Mononuclear cell (primary cell): ENCODE results near the gene SP5. TPM values are rescaled to one million over a fixed set of nuclear protein-coding genes. Genes with fewer than 3 reads are reported as not detected.

Experiments used
- total RNA-seq: library from RNA; depleted of rRNA; stranded (reverse); fragments of >200 nt; gene quantifications from one replicate; pipeline ENCODE4 v1.2.3, GENCODE V29; 2012

Gene SP5
- total RNA-seq, 1 donor: not detected

Other genes starting within 250 kb of the SP5 start
- not detected for gene ERICH2, start 55.0 kb downstream of the SP5 start, total RNA-seq
- not detected for gene GAD1, start 101.5 kb downstream of the SP5 start, total RNA-seq
- gene GORASP2, start 213.9 kb downstream of the SP5 start, total RNA-seq: 40.7 TPM